ENCODE data around the gene EFS.

DNA sequence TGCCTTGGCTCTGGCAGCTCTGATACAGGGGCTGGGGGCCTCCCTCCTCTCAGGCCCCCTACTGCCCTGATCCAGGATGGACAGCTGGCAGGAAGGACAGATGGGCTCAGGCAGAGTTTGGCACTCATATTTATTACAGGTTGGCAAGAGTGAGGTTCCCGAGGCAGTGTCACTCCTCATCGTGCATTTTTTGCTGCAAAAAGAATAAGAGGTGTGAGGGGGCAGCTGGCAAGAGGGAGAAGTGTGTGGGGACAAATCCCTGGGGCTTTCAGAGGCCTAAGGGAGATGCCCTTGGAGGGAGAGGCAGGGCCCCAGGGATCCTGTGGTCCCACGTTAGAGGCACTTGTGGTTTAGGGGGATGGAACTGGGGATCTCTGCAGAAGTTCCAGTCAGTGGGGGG, 16.9 kb upstream of the EFS start:
- TF ChIP-seq EZH2 (IDR thresholded peaks at IDR 0.05; ENCODE audit: low read length, unreplicated experiment) (no peak), EZH2phosphoT487 (IDR thresholded peaks at IDR 0.05; ENCODE audit: borderline replicate concordance, low read length) (no peak)
- TF ChIP-seq, protein P1, sequence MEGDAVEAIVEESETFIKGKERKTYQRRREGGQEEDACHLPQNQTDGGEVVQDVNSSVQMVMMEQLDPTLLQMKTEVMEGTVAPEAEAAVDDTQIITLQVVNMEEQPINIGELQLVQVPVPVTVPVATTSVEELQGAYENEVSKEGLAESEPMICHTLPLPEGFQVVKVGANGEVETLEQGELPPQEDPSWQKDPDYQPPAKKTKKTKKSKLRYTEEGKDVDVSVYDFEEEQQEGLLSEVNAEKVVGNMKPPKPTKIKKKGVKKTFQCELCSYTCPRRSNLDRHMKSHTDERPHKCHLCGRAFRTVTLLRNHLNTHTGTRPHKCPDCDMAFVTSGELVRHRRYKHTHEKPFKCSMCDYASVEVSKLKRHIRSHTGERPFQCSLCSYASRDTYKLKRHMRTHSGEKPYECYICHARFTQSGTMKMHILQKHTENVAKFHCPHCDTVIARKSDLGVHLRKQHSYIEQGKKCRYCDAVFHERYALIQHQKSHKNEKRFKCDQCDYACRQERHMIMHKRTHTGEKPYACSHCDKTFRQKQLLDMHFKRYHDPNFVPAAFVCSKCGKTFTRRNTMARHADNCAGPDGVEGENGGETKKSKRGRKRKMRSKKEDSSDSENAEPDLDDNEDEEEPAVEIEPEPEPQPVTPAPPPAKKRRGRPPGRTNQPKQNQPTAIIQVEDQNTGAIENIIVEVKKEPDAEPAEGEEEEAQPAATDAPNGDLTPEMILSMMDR (conservative IDR thresholded peaks at IDR 0.05; ENCODE audit: low read depth, low read length): no peak
